MM.1S (cell line): Measurements from ENCODE around the gene HELLS.

ENCODE experiments used
- DNase-seq: peaks from one replicate; pipeline ENCODE4 v3.0.0-alpha.2; 2015
- H2AFZ ChIP-seq: fragments of 300-600 bp; sonication (generic); 2 replicates; pipeline ENCODE4 v1.6.0; 2016; ENCODE audit warnings: antibody characterized with exemption, low read length
- H3F3A ChIP-seq: fragments of 300-600 bp; sonication (generic); 2 replicates; pipeline ENCODE4 v1.6.1; 2016; ENCODE audit warnings: mild to moderate bottlenecking, antibody characterized with exemption, low read length, moderate library complexity, mixed read lengths; ENCODE audit not compliant: insufficient read depth
- H3K27ac ChIP-seq: fragments of 300-600 bp; sonication (generic); 2 replicates; pipeline ENCODE4 v1.5.1; 2016; ENCODE audit warnings: mild to moderate bottlenecking, low read length
- H3K27me3 ChIP-seq: fragments of 300-600 bp; sonication (generic); replicated peaks from 2 replicates; pipeline ENCODE4 v1.6.0; 2016; ENCODE audit warnings: low read length; ENCODE audit not compliant: insufficient read depth
- H3K36me3 ChIP-seq: fragments of 300-600 bp; sonication (generic); replicated peaks from 2 replicates; pipeline ENCODE4 v1.6.1; 2016; ENCODE audit warnings: mild to moderate bottlenecking, low read length, mixed read lengths; ENCODE audit not compliant: insufficient read depth
- H3K4me1 ChIP-seq: fragments of 300-600 bp; sonication (generic); 2 replicates; pipeline ENCODE4 v1.6.1; 2016; ENCODE audit warnings: low read length, mixed read lengths
- H3K4me2 ChIP-seq: fragments of 300-600 bp; sonication (generic); 2 replicates; pipeline ENCODE4 v1.6.0; 2016; ENCODE audit warnings: low read depth, low read length
- H3K4me3 ChIP-seq: fragments of 300-600 bp; sonication (generic); 2 replicates; pipeline ENCODE4 v1.5.1; 2016; ENCODE audit warnings: low read length, mixed read lengths
- H3K79me2 ChIP-seq: fragments of 300-600 bp; sonication (generic); 2 replicates; pipeline ENCODE4 v1.6.1; 2016; ENCODE audit warnings: mixed run types, low read length, mixed read lengths
- H3K9ac ChIP-seq: fragments of 300-600 bp; sonication (generic); 2 replicates; pipeline ENCODE4 v1.6.1; 2016; ENCODE audit warnings: low read length, mixed read lengths
- H3K9me2 ChIP-seq: fragments of 300-600 bp; sonication (generic); replicated peaks from 2 replicates; pipeline ENCODE4 v1.6.1; 2016; ENCODE audit warnings: mild to moderate bottlenecking, low read length, mixed read lengths; ENCODE audit not compliant: insufficient read depth
- H3K9me3 ChIP-seq: fragments of 300-600 bp; sonication (generic); replicated peaks from 2 replicates; pipeline ENCODE4 v1.6.1; 2016; ENCODE audit warnings: mild to moderate bottlenecking, low read length, mixed read lengths; ENCODE audit not compliant: insufficient read depth
- H4K20me1 ChIP-seq: fragments of 300-600 bp; sonication (generic); 2 replicates; pipeline ENCODE4 v1.6.1; 2016; ENCODE audit warnings: mild to moderate bottlenecking, low read length, moderate library complexity, mixed read lengths; ENCODE audit not compliant: insufficient read depth
- CTCF ChIP-seq: fragments of 300-600 bp; sonication (generic); IDR thresholded peaks from 2 replicates; pipeline ENCODE4 v1.5.1; 2016; ENCODE audit warnings: antibody characterized with exemption, low read length, mixed read lengths
- EZH2 ChIP-seq: fragments of 300-600 bp; sonication (generic); optimal IDR thresholded peaks from 2 replicates; pipeline ENCODE3; 2017; ENCODE audit warnings: low read depth, mild to moderate bottlenecking, antibody characterized with exemption, low read length, mixed read lengths
- EZH2phosphoT487 ChIP-seq: fragments of 300-600 bp; sonication (generic); IDR thresholded peaks from 2 replicates; pipeline ENCODE4 v1.6.1; 2018; ENCODE audit warnings: antibody characterized with exemption, low read length

Gene HELLS

DNA sequence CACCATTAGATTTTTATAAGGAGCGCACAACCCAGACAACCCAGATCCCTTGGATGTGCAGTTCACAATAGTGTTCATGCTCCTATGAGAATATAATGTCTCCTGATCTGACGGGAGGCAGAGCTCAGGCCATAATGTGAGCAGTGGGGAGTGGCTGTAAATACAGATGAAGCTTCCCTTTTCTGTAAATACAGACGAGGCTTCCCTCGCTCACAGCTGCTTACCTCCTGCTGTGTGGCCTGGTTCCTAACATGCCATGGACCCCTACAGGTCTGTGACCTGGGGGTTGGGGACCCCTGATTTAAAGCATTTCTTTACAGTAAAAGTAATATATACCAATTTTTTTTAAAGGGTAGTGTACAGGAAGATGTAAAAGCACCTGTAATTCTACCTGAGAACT is 33.2 kb downstream of the HELLS start:
- DNase-seq = no peak
- H2AFZ ChIP-seq = no peak overlapping the region
- H3K27ac ChIP-seq = no peak overlapping the region
- H3K4me3 ChIP-seq = no peak overlapping the region
- H3K9ac ChIP-seq = no peak overlapping the region
- H3K27me3 ChIP-seq = no peaks in the 10 kb centered on the region
- no peak for TF ChIP-seq EZH2phosphoT487
- no peak for TF ChIP-seq EZH2
- no peak for TF ChIP-seq CTCF
- no peaks in the 10 kb centered on the region for H3K4me1 ChIP-seq
- peaks cover 4% of the 10 kb centered on the region for H3K79me2 ChIP-seq
- no peaks in the 10 kb centered on the region for H3K9me2 ChIP-seq
- 0 out of 2 replicates have a peak, but pooled peaks cover 3% of the 10 kb centered on the region for H3F3A ChIP-seq
- H4K20me1 ChIP-seq = peaks cover 2% of the 10 kb centered on the region; the same call in 1 of the 2 replicates
- peaks cover 8% of the 10 kb centered on the region; the same call in 1 of the 2 replicates for H3K36me3 ChIP-seq
- no peak overlapping the region for H3K4me2 ChIP-seq
- H3K9me3 ChIP-seq = no peaks in the 10 kb centered on the region

DNA sequence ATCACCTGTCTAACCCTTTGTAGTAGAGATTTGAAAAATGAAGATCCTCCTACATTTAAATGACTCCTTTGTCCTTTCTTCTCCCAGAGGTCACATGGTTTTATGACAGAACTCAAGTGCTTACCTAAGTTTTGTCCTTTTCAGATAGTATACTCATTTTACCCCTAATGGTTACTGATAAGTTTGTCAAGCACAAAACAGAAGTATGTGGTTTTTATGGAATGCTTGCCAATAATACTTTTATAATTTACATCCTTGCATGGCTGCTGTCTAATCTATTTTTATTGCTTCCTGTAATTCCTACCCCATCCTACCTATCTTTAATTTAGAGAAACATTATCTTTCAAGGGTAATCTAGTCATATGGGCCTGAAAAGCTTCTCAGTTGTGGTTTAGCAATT is 37.5 kb downstream of the HELLS start:
- no peak for DNase-seq
- no peaks in the 10 kb centered on the region for H3K27me3 ChIP-seq
- no peak overlapping the region for H3K9ac ChIP-seq
- 0 out of 2 replicates have a peak, but pooled peaks cover 3% of the 10 kb centered on the region for H3F3A ChIP-seq
- H3K36me3 ChIP-seq = no peaks in the 10 kb centered on the region; the same call in 1 of the 2 replicates
- no peak for TF ChIP-seq EZH2phosphoT487
- TF ChIP-seq CTCF = no peak
- TF ChIP-seq EZH2 = no peak
- no peaks in the 10 kb centered on the region for H3K9me3 ChIP-seq
- no peaks in the 10 kb centered on the region for H3K4me1 ChIP-seq
- H4K20me1 ChIP-seq = peaks cover 3% of the 10 kb centered on the region; the same call in 1 of the 2 replicates
- no peak overlapping the region for H2AFZ ChIP-seq
- H3K4me3 ChIP-seq = no peak overlapping the region
- no peaks in the 10 kb centered on the region; the same call in 1 of the 2 replicates for H3K79me2 ChIP-seq
- H3K27ac ChIP-seq = no peak overlapping the region
- H3K4me2 ChIP-seq = no peak overlapping the region
- no peaks in the 10 kb centered on the region for H3K9me2 ChIP-seq

DNA sequence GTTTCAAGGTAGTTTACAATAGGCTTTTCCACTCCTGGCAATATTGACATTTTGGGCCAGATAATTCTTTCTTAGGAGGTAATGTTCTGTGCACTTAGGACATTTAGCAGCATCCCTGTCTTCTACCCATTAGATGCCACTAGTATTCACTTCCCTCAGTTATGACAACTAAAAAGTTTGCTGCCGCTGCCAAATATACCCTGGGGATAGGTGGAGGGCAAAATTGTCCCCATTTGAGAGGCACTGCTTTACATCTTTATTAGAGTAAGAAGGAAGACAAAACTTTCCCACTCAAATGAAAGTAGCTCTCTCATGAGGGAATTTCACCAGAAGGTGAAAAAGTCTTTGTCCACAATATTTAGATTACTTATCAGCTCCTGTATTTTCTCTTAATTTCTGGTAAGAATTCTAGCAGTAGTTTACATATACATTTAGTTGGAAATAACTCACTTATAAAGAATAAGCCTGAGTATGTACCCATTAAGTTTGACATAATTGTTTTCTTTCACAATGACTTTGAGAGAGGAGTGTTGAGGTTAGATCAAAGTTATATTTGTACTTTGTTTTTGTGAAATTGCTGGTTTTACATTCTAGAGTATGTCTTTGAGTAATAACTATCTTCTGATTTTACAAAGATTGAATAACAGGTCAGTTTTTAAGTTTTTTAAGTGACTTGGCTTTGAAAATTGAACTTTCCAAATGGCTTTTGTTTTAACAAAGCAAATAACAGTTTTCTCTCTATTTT is 46.0 kb downstream of the HELLS start:
- Histone ChIP-seq H3F3A (no peaks in the 10 kb centered on the region), H3K27me3 (no peaks in the 10 kb centered on the region), H3K79me2 (no peaks in the 10 kb centered on the region), H3K27ac (no peak overlapping the region), H3K9me2 (no peaks in the 10 kb centered on the region), H4K20me1 (no peaks in the 10 kb centered on the region; the same call in 1 of the 2 replicates), H3K4me2 (no peak overlapping the region), H3K9ac (no peak overlapping the region), H3K4me1 (no peaks in the 10 kb centered on the region), H2AFZ (no peak overlapping the region), H3K36me3 (peaks cover 4% of the 10 kb centered on the region; the same call in 1 of the 2 replicates), H3K4me3 (no peak overlapping the region), H3K9me3 (no peaks in the 10 kb centered on the region)
- no peak for TF ChIP-seq EZH2
- no peak for TF ChIP-seq CTCF
- no peak for TF ChIP-seq EZH2phosphoT487
- no peak for DNase-seq
